ENCODE data around the gene GLI3.

- TF ChIP-seq CTCF (IDR thresholded peaks at IDR 0.05) (no peak), EP300 (IDR thresholded peaks at IDR 0.05) (no peak), POLR2A (IDR thresholded peaks at IDR 0.05) (no peak)
These were observed 172.5 kb downstream of the GLI3 start for GRCh38 chr7:42064534-42064933.

All from tibial nerve (tissue), 4 donors.